Measurements from ENCODE around the gene TRIM72. TPM values are rescaled to one million over a fixed set of nuclear protein-coding genes. Genes with fewer than 3 reads are reported as not detected.
"Not testable (repeated sequence)": the region's sequence is repeated elsewhere in the genome, so short reads cannot be mapped to it uniquely, and the experiment has no call there.

TRIM72 gene
- total and polyA plus RNA-seq, 7 donors: under 0.01 to 0.27 (median under 0.01) TPM; not detected in 1

GRCh38 chr16:31267332-31268032 is 53.6 kb downstream of the TRIM72 start:
- Histone ChIP-seq H3K27me3 (no peaks in the 10 kb centered on the region), H3K9me3 (no peaks in the 10 kb centered on the region), H3K4me1 (peaks cover 0 to 8% (median 0%) of the 10 kb centered on the region in 4 donors), H3K4me3 (no peak overlapping the region), H3K36me3 (no peaks in the 10 kb centered on the region), H3K27ac (no peak overlapping the region)
- intact Hi-C loops (cut with DNase I): no loop called here
- no peak for DNase-seq
- 80% methylated on average over 8 of the region's 8 CpGs for WGBS, 2 donors
- TF ChIP-seq POLR2A (IDR thresholded peaks at IDR 0.05) (no peak), CTCF (IDR thresholded peaks at IDR 0.05) (no peak), POLR2AphosphoS5 (IDR thresholded peaks at IDR 0.05) (no peak), EP300 (IDR thresholded peaks at IDR 0.05) (no peak)

- intact Hi-C loops (cut with DNase I): no loop called here
- Histone ChIP-seq H3K36me3 (no peaks in the 10 kb centered on the region), H3K27ac (no peak overlapping the region), H3K4me1 (peaks cover 0 to 8% (median 0%) of the 10 kb centered on the region in 4 donors), H3K9me3 (no peaks in the 10 kb centered on the region), H3K4me3 (no peak overlapping the region), H3K27me3 (no peaks in the 10 kb centered on the region)
- no peak for TF ChIP-seq EP300 (IDR thresholded peaks at IDR 0.05)
- TF ChIP-seq POLR2A (IDR thresholded peaks at IDR 0.05): no peak
- no peak for TF ChIP-seq POLR2AphosphoS5 (IDR thresholded peaks at IDR 0.05)
- no peak for TF ChIP-seq CTCF (IDR thresholded peaks at IDR 0.05)
- DNase-seq: no peak
- WGBS, 2 donors: 46 to 75% methylated on average over 3 of the region's 3 CpGs
Measured at GRCh38 chr16:31268033-31268365, 54.1 kb downstream of the TRIM72 start.

GRCh38 chr16:31268891-31269290 is 55.0 kb downstream of the TRIM72 start:
- intact Hi-C loops (cut with DNase I): no loop called here
- TF ChIP-seq POLR2AphosphoS5 (IDR thresholded peaks at IDR 0.05): no peak
- Histone ChIP-seq H3K4me3 (no peak overlapping the region), H3K27ac (no peak overlapping the region), H3K4me1 (peaks cover 0 to 8% (median 0%) of the 10 kb centered on the region in 4 donors), H3K9me3 (no peaks in the 10 kb centered on the region), H3K36me3 (no peaks in the 10 kb centered on the region), H3K27me3 (no peaks in the 10 kb centered on the region)
- DNase-seq: no peak
- WGBS, 2 donors: 68 to 78% methylated on average over 10 of the region's 10 CpGs

- WGBS, 2 donors: 14 to 55% methylated on average over 2 of the region's 2 CpGs
- Histone ChIP-seq H3K27me3 (no peaks in the 10 kb centered on the region), H3K4me3 (no peak overlapping the region), H3K9me3 (no peaks in the 10 kb centered on the region), H3K27ac (no peak overlapping the region), H3K36me3 (no peaks in the 10 kb centered on the region), H3K4me1 (peaks cover 0 to 8% (median 0%) of the 10 kb centered on the region in 4 donors)
- no peak for TF ChIP-seq POLR2AphosphoS5 (IDR thresholded peaks at IDR 0.05)
- no peak for TF ChIP-seq EP300 (IDR thresholded peaks at IDR 0.05)
- no peak for TF ChIP-seq CTCF (IDR thresholded peaks at IDR 0.05)
- no peak for TF ChIP-seq POLR2A (IDR thresholded peaks at IDR 0.05)
- intact Hi-C loops (cut with DNase I): no loop called here
- DNase-seq: no peak
Measured at GRCh38 chr16:31269541-31269940, 55.6 kb downstream of the TRIM72 start.

GRCh38 chr16:31269973-31270372 is 56.1 kb downstream of the TRIM72 start:
- intact Hi-C loops (cut with DNase I); H3K27me3 ChIP-seq; H3K27ac ChIP-seq; H3K36me3 ChIP-seq; H3K4me1 ChIP-seq; DNase-seq; H3K9me3 ChIP-seq; H3K4me3 ChIP-seq: not testable (repeated sequence)
- WGBS, 2 donors: 62 to 96% methylated on average over 3 of the region's 3 CpGs

GRCh38 chr16:31270795-31271194 is 56.9 kb downstream of the TRIM72 start:
- no peaks in the 10 kb centered on the region for H3K9me3 ChIP-seq
- no peak for TF ChIP-seq EP300 (IDR thresholded peaks at IDR 0.05)
- 93% methylated on average over 5 of the region's 5 CpGs for WGBS, 2 donors

More at GRCh38 chr16:31270795-31271194, 56.9 kb downstream of the TRIM72 start:
- no peak overlapping the region for H3K27ac ChIP-seq
- no peaks in the 10 kb centered on the region for H3K27me3 ChIP-seq
- H3K36me3 ChIP-seq: no peaks in the 10 kb centered on the region
- H3K4me3 ChIP-seq: no peak overlapping the region
- DNase-seq: no peak
- H3K4me1 ChIP-seq: peaks cover 0 to under 1% (median 0%) of the 10 kb centered on the region in 4 donors
- intact Hi-C loops (cut with DNase I): no loop called here
